GM12875 (cell line): ENCODE results near the gene PTHLH.

ENCODE experiments used
- H3K4me3 ChIP-seq: one replicate; pipeline ENCODE4 v1.5.1; 2011; ENCODE audit warnings: low read depth, low read length, control low read depth
- TF ChIP-seq, protein P1 (sequence below): IDR thresholded peaks from 2 replicates; pipeline ENCODE4 v1.5.1; 2011; ENCODE audit warnings: low read depth, mild to moderate bottlenecking, control low read depth, inconsistent platforms, low read length, moderate library complexity, borderline replicate concordance; ENCODE audit not compliant: insufficient read depth

Gene PTHLH

DNA sequence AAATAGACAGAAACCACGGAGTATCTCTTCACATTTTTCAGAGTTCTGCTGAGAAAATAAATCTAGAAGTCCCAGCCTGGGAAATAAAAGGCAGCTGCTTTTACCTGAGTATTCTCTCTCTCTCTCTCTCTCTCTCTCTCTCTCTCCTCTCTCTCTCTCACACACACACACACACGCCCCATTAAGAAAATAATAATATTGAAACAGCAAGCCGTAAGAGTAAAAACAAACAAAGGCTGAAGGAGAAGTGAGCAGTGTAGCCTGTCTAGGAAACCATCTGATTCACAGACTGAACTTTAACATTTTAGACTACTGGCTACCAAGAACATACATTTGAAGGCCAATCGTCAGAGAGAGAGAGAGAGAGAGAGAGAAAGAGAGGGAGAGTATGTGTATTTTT, 8.4 kb downstream of the PTHLH start:
- no peak overlapping the region for H3K4me3 ChIP-seq
- TF ChIP-seq, protein P1, sequence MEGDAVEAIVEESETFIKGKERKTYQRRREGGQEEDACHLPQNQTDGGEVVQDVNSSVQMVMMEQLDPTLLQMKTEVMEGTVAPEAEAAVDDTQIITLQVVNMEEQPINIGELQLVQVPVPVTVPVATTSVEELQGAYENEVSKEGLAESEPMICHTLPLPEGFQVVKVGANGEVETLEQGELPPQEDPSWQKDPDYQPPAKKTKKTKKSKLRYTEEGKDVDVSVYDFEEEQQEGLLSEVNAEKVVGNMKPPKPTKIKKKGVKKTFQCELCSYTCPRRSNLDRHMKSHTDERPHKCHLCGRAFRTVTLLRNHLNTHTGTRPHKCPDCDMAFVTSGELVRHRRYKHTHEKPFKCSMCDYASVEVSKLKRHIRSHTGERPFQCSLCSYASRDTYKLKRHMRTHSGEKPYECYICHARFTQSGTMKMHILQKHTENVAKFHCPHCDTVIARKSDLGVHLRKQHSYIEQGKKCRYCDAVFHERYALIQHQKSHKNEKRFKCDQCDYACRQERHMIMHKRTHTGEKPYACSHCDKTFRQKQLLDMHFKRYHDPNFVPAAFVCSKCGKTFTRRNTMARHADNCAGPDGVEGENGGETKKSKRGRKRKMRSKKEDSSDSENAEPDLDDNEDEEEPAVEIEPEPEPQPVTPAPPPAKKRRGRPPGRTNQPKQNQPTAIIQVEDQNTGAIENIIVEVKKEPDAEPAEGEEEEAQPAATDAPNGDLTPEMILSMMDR: no peak

DNA sequence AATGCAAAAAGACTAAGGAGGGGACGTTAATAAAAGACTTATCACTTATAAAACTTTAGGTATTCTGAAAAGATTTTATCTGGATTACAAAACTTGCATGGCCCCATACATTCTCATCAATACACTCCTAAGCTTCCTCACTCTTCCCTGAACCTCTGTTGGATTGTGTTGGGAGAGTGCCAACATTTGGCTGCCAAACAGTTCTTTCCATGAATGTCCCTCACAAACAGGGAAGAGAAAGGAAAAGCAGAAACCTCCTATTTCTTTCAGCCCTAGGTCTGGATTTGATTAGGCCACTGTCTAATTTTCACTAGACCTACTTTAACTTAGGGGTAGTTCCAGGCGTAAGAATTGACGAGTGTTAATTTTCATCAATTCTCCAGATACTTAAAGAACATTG, 11.7 kb downstream of the PTHLH start:
- TF ChIP-seq, protein P1: no peak
- no peak overlapping the region for H3K4me3 ChIP-seq

DNA sequence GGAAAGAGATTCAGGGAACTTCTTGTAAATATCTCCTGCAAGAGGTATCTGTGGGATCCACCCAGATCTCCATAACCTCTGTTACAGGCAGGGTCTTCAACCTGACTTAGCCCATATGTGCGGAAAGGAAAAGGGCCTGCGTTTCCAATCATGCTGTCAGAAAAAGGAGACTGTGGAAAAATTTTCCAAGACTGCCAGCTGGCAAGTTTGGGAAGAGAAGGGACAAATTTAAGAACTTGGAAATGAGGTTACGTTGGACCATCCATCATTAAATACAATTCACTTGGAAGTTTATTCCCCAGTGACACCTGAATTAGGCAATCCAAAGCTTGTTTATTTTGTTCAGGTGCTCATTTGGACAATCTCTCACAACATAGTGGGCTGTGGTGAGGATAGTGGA, 13.9 kb downstream of the PTHLH start:
- TF ChIP-seq, protein P1: no peak
- no peak overlapping the region for H3K4me3 ChIP-seq

DNA sequence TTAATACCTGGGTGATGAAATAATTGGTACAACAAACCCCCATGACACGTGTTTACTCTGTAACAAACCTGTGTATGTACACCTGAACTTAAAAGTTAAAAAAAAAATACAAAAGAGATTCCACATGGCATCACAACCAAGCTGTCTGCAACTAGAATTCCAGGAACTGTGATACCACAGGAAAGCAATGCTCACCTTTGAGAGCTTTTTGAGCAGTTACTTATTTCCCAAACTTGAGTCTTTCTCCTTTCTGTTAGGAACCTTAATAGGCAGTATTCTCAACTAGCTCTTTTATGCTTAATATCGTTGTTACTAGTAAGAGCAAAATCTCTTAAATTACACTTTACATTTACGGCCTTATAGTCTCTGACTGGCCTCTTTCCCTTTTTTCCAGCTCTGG, 15.2 kb downstream of the PTHLH start:
- no peak overlapping the region for H3K4me3 ChIP-seq
- TF ChIP-seq, protein P1: no peak

DNA sequence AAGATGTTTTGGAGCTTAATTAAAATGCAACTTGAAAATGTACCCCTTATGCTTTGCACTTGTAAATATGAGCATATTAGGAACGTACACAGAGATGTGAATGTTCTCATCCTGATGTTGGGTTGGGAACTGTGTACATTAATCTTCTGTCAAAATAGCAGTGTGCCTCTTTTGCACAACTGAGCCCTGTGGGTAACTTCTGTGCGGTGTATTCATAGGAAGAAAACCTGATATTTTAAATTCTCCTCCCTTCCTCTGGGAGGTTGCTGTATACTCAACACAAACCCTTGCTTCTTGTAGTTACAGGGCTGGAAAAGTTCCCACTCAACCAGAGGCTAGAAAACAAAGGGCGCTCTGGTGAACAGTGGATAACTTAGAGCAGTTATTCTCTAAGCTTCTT, 18.7 kb downstream of the PTHLH start:
- H3K4me3 ChIP-seq: no peak overlapping the region
- TF ChIP-seq, protein P1: no peak

DNA sequence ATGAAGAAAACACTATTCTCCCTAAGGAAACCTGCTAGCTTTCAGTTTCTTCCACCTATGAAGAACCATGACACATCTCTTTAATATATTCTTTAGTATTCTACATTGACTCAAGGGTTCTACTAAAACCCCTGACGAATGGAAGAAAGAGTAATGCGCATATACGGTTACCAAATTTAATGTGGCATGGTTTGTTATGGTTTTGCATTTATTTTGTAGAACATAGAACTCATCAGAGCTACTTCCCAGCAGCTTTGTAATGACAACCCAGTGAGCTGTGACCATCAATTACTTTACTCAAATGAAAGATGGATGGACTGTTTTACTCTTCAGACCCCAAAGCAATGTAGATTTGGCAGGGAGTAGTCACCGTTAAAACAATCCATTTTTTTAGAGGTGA, 19.2 kb downstream of the PTHLH start:
- TF ChIP-seq, protein P1: no peak
- no peak overlapping the region for H3K4me3 ChIP-seq

DNA sequence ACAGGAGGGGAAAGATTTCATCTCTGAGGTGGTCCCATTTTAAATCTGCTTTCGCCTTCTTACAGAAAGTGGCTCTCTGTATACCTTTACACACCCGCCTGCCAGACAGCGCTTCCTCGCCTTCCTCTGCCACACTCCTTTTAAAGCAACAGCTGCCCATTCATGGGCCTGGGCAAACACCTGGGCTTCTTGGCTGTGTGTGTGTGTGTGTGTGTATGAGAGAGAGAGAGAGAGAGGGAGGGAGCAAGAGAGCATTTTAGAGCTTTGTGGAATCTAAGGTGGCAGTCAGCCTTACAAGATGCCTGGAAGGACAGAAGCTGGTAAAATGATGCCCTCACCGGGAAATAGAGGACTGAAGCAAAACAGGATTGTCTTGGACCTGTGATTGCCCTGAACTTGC, 20.0 kb downstream of the PTHLH start:
- TF ChIP-seq, protein P1: no peak
- no peak overlapping the region for H3K4me3 ChIP-seq
